Stimulated activated CD8-positive, alpha-beta memory T cell treated with anti-CD3 and anti-CD28 coated beads, Interleukin-4, amount 100 ng/mL, for 1 hour (primary cell): Measurements from ENCODE around the gene OCSTAMP.

Experiments used
- DNase-seq, 2 donors: peaks; one replicate each; pipeline ENCODE4 v3.0.0-alpha.2; 2020; ENCODE audit warnings: low read depth in 2 of 2, low spot score in 1 of 2

Gene OCSTAMP

GRCh38 chr20:46554828-46555227 is 4.4 kb upstream of the OCSTAMP start:
- no peak for DNase-seq

GRCh38 chr20:46553926-46554325 is 3.5 kb upstream of the OCSTAMP start:
- no peak for DNase-seq

GRCh38 chr20:46552460-46553420 is 2.3 kb upstream of the OCSTAMP start:
- no peak for DNase-seq

DNA sequence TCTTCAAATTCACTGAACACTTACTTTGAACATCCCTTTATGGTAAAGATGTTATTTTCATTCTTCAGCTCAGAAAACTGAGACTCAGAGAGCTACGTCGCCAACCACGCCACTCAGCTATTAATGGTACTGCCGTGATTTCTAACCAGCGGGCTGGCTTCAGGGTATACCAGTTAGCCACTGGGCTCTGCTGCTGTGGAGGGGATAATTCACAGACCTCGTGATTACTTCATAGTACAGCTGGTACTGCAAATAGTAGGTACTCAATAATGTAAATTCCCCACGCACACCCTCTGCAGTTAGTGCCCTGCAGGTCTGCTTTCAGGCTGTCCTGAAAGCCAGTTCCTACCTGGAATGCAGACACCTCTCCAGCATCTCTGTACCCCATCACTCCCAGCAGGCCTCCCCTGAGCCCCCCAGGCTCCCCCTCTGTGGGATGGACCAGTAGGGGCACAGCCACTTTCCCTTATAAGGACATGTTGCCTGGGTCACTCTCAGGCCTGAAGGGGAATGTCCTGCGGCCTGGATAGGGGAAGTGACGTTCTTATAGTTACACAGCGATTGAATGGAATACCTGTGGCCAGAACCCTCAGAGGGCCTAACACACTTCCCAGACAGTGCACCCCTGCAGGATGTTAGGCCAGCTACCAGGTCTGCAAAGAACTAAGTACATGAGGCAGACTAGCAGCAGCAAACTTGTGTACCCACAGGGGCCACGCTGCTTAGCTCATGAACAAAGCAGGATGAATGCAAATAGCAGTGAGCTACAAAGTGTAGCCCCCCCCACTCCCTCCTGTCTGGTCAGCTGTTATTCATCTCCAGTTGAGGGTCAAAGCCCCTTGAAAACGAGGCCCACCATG is 1.3 kb upstream of the OCSTAMP start:
- DNase-seq, result no peak

GRCh38 chr20:46549188-46549972 is 1.1 kb downstream of the OCSTAMP start:
- DNase-seq, result no peak

- no peak for DNase-seq
These were observed 1.8 kb downstream of the OCSTAMP start for GRCh38 chr20:46548688-46549087.

GRCh38 chr20:46547995-46548394 is 2.5 kb downstream of the OCSTAMP start:
- no peak for DNase-seq

GRCh38 chr20:46546936-46547335 is 3.5 kb downstream of the OCSTAMP start:
- DNase-seq, result no peak

DNA sequence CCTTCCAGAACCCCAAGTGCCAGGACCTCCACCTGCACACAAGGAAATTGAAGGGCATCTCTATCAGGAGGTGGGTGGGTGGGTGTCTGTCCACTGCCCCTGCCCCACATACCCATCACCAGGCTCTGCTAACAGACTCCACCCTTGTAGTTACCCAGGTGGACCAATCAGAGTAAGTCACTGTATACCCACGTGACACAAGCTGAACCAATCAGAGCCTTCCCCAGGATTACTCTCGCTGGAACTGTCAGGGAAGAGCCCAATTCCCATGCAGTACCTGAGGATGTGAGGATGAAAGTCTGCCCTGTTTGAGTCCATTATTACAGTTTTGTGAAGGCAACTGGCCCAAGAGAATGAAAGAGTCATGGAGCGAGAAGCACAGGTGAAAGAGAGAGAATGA is 4.2 kb downstream of the OCSTAMP start:
- DNase-seq, result no peak

DNA sequence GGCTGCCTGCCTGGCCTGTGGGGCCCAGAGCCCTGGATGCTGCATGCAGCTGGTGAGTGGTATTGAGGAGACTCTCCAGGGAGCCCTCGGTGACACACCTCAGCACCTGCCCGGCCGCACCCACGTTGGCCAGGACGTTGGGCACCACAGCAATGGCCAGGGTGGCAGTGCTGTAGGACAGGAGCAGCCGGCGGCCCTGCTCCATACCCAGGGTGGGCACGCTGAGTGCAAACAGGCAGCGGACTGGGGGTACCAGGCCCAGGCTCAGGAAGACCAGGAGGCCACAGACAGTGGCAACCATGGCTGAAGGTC is 4.7 kb downstream of the OCSTAMP start:
- no peak for DNase-seq

- no peak for DNase-seq
These were observed 5.2 kb downstream of the OCSTAMP start for GRCh38 chr20:46545077-46545826.

- no peak for DNase-seq
These were observed 5.9 kb downstream of the OCSTAMP start for GRCh38 chr20:46544576-46544975.

DNA sequence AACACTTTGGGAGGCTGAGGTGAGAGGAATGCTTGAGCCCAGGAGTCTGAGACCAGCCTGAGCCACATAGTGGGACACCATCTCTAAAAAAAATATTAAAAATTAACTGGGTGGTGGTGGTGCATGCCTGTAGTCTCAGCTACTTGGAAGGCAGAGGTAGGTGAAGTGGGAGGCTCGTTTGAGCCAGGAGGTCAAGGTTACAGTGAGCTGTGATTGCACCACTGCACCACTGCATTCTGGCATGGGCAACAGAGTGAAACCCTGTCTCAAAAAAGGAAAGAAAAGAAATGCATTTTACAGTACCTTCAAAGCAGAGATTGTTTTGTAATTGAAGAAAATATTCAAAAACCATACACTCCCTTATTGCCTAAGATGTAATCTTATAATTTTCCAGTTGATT is 6.5 kb downstream of the OCSTAMP start:
- DNase-seq, result no peak

DNA sequence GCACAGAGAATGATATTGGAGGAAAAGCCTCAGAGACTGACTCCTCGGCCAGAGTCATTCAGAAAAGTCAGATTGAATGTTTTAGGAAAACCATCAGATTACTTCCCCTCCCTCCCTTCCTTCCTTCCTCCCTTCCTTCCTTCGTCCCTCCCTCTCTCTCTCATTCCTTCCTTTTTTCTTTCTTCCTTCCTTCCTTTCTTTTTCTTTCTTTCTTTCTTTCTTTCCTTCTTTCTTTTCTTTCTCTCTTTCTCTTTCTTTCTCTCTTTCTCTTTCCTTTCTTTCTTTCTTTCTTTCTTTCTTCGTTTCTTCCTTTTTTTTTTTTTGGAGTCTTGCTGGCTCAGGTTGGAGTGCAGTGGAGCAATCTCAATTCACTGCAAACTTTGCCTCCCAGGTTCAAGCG is 7.4 kb downstream of the OCSTAMP start:
- DNase-seq, result no peak

- no peak for DNase-seq
These were observed 9.1 kb downstream of the OCSTAMP start for GRCh38 chr20:46541229-46541935.

- DNase-seq, result no peak
These were observed 11.3 kb downstream of the OCSTAMP start for GRCh38 chr20:46539113-46539512.

DNA sequence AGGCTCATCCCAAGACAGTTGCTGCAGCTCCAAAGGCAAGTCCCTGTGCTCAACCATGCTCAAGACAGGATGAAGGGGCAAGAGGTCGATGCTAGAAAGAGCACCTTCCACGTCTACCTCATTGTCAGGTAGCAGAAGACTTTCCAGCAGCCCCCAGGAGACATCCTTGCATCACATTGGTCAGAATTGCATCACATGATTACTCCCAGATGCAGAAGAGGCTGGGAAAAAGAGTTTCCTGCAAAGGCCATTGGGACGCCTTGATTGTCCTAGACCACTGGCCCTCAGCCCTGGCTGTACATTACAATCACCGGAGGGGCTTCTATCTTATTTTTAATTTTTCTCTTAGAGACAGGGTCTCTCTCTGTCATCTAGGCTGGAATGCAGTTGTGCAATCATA is 19.8 kb downstream of the OCSTAMP start:
- DNase-seq, result no peak

DNA sequence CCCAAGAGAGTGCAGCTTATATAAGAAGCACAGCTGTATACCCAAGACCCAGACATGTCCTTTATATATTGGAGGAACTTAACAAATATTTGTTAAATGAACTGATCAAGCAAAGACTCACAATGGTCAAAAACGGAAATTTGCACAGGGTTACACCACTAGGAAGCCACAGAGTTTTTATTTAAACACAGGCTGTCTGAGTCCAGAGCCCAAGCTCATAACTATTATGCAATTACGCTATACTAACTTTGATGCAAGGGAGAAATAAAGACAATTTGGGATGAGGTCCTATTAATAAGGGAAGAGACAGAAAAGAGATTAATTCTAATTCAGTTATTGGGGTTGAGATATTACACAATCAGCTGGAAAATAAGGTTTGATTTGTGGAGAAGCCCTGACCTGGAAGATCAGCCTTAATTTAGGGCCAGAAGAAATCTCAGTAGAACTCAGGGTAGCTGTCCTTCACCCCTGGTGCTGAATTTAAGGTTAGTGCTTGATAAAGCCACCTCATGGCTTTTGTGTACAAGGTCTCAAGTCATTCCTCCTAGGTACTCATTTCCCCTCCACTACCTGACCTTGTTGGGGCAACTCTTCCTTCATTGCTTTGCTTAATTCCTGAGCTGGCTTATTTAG is 26.6 kb downstream of the OCSTAMP start:
- DNase-seq, result no peak

GRCh38 chr20:46523108-46523507 is 27.3 kb downstream of the OCSTAMP start:
- DNase-seq, result no peak
